Keratinocyte (primary cell): Measurements from ENCODE around the gene PDZRN4. TPM values are rescaled to one million over a fixed set of nuclear protein-coding genes. Genes with fewer than 3 reads are reported as not detected.

Experiments used
- DNase-seq: peaks from one replicate; pipeline ENCODE4 v3.0.0-alpha.2; 2011; ENCODE audit warnings: low read depth, missing footprints, low spot score
- FAIRE-seq: peaks from 2 replicates; lab custom pipeline; 2011; peaks lifted over from hg19 to GRCh38; lab: Jason Lieb, UNC
- H2AFZ ChIP-seq: 2 replicates; pipeline ENCODE4 v1.6.0; 2012; ENCODE audit warnings: low read length, control low read depth, inconsistent platforms; ENCODE audit not compliant: control insufficient read depth
- H3K27ac ChIP-seq: 2 replicates; pipeline ENCODE4 v1.5.1; 2011; ENCODE audit warnings: low read length; ENCODE audit not compliant: control insufficient read depth, insufficient read depth
- H3K27me3 ChIP-seq: 3 replicates; pipeline ENCODE4 v1.6.0; 2011; ENCODE audit warnings: low read length; ENCODE audit not compliant: control insufficient read depth, insufficient read depth; ENCODE audit errors: extremely low read depth
- H3K36me3 ChIP-seq, 2 experiments: 2 replicates in 1 of 2; 3 replicates in 1 of 2; pipeline ENCODE4 v1.5.1; 2011; ENCODE audit warnings: low read length in 2 of 2, mild to moderate bottlenecking in 1 of 2; ENCODE audit not compliant: control insufficient read depth in 2 of 2, insufficient read depth in 2 of 2; ENCODE audit errors: extremely low read depth in 1 of 2
- H3K4me1 ChIP-seq: 3 replicates; pipeline ENCODE4 v1.5.1; 2011; ENCODE audit warnings: low read length; ENCODE audit not compliant: control insufficient read depth, insufficient read depth; ENCODE audit errors: extremely low read depth
- H3K4me2 ChIP-seq: 3 replicates; pipeline ENCODE4 v1.6.0; 2011; ENCODE audit warnings: low read depth, low read length; ENCODE audit not compliant: control insufficient read depth, insufficient read depth; ENCODE audit errors: extremely low read depth
- H3K4me3 ChIP-seq, 3 experiments: fragments of 200-600 bp in 1 of 3; sonication (generic) in 1 of 3; 2 replicates in 2 of 3; 3 replicates in 1 of 3; pipeline ENCODE4 v1.5.1; 2011 to 2016; ENCODE audit warnings: low read length in 3 of 3, mild to moderate bottlenecking in 3 of 3, control low read depth in 2 of 3, inconsistent platforms in 1 of 3, low read depth in 1 of 3, mixed read lengths in 1 of 3, mixed run types in 1 of 3, moderate library complexity in 1 of 3; ENCODE audit not compliant: control insufficient read depth in 2 of 3, insufficient read depth in 2 of 3; ENCODE audit errors: extremely low read depth in 1 of 3
- H3K79me2 ChIP-seq: 2 replicates; pipeline ENCODE4 v1.6.0; 2012; ENCODE audit warnings: low read length; ENCODE audit not compliant: control insufficient read depth, insufficient read depth
- H3K9ac ChIP-seq: 3 replicates; pipeline ENCODE4 v1.6.0; 2011; ENCODE audit warnings: low read length; ENCODE audit not compliant: control insufficient read depth, insufficient read depth; ENCODE audit errors: extremely low read depth
- H3K9me1 ChIP-seq: 3 replicates; pipeline ENCODE4 v1.6.0; 2011; ENCODE audit warnings: low read length; ENCODE audit not compliant: control insufficient read depth, insufficient read depth; ENCODE audit errors: extremely low read depth
- H3K9me3 ChIP-seq: 2 replicates; pipeline ENCODE4 v1.5.1; 2012; ENCODE audit warnings: low read depth, low read length; ENCODE audit not compliant: control insufficient read depth
- H4K20me1 ChIP-seq: 3 replicates; pipeline ENCODE4 v1.6.0; 2011; ENCODE audit warnings: low read length; ENCODE audit not compliant: control insufficient read depth, insufficient read depth; ENCODE audit errors: extremely low read depth
- CTCF ChIP-seq, 3 experiments: IDR thresholded peaks in 1 of 3; conservative IDR thresholded peaks in 1 of 3; optimal IDR thresholded peaks in 1 of 3; 2 replicates in 2 of 3; 3 replicates in 1 of 3; pipeline versions ENCODE3 to v1.5.1; 2011; ENCODE audit warnings: low read length in 3 of 3, mild to moderate bottlenecking in 3 of 3, moderate library complexity in 2 of 3, control low read depth in 1 of 3, inconsistent platforms in 1 of 3; ENCODE audit not compliant: insufficient read depth in 2 of 3; ENCODE audit errors: extremely low read depth in 1 of 3
- EZH2 ChIP-seq: IDR thresholded peaks from one replicate; pipeline ENCODE4 v1.6.1; 2012; ENCODE audit warnings: inconsistent platforms, mild to moderate bottlenecking, low read length, moderate library complexity
- dilution Hi-C: fragments of 300-500 bp; cut with MboI; formaldehyde crosslinking; loops from one replicate; pipeline ENCODE4 v1.7.0; 2020; ENCODE audit warnings: low sequenced_read_pairs; ENCODE audit not compliant: extremely low pct_ligation_motif_present
- polyA plus RNA-seq, 5 experiments: library from polyadenylated mRNA; depleted of rRNA in 3 of 5; stranded (reverse) in 3 of 5; stranded (forward) in 1 of 5; unstranded in 1 of 5; fragments of >200 nt; gene quantifications; 1 replicate in 1 of 5; 2 replicates in 3 of 5; 3 replicates in 1 of 5; pipeline versions ENCODE4 v1.2.1 to v1.2.3, GENCODE V29; 2011 to 2012; ENCODE audit warnings: missing spikeins in 2 of 5, low read depth in 1 of 5, low replicate concordance in 1 of 5

The PDZRN4 gene
- polyA plus RNA-seq, 1 donor (not counting 4 experiments of a cell fraction or from before 2014, with no cell fraction given), result not detected

GRCh38 chr12:41564816-41565215, 376.7 kb downstream of the PDZRN4 start:
- Histone ChIP-seq H3K27me3 (no peaks in the 10 kb centered on the region), H2AFZ (no peak overlapping the region), H3K36me3 (no peaks in the 10 kb centered on the region), H3K79me2 (no peaks in the 10 kb centered on the region), H3K4me3 (no peak overlapping the region), H3K9me1 (no peaks in the 10 kb centered on the region), H3K9ac (no peak overlapping the region), H3K27ac (no peak overlapping the region), H3K9me3 (no peaks in the 10 kb centered on the region), H3K4me2 (no peak overlapping the region), H4K20me1 (no peaks in the 10 kb centered on the region), H3K4me1 (no peaks in the 10 kb centered on the region)
- no peak for FAIRE-seq
- DNase-seq, result no peak
- dilution Hi-C loops, result no loop called here
- TF ChIP-seq CTCF (optimal IDR thresholded peaks at IDR 0.05 in 1 of 3, IDR thresholded peaks at IDR 0.05 in 1 of 3, conservative IDR thresholded peaks at IDR 0.05 in 1 of 3; ENCODE audit: extremely low read depth in 1 of 3, insufficient read depth in 2 of 3, low read length in 3 of 3) (no peak), EZH2 (no peak)

GRCh38 chr12:41566703-41567102, 378.6 kb downstream of the PDZRN4 start:
- dilution Hi-C loops, result no loop called here
- no peak for FAIRE-seq
- no peaks in the 10 kb centered on the region for H3K9me3 ChIP-seq

More at GRCh38 chr12:41566703-41567102, 378.6 kb downstream of the PDZRN4 start:
- H3K79me2 ChIP-seq, result no peaks in the 10 kb centered on the region
- no peaks in the 10 kb centered on the region for H3K4me1 ChIP-seq
- no peak overlapping the region for H3K27ac ChIP-seq
- no peak for TF ChIP-seq EZH2
- no peak for TF ChIP-seq CTCF (optimal IDR thresholded peaks at IDR 0.05 in 1 of 3, IDR thresholded peaks at IDR 0.05 in 1 of 3, conservative IDR thresholded peaks at IDR 0.05 in 1 of 3; ENCODE audit: extremely low read depth in 1 of 3, insufficient read depth in 2 of 3, low read length in 3 of 3)
- no peaks in the 10 kb centered on the region for H4K20me1 ChIP-seq
- H3K9me1 ChIP-seq, result no peaks in the 10 kb centered on the region
- H3K4me2 ChIP-seq, result no peak overlapping the region
- DNase-seq, result no peak
- no peaks in the 10 kb centered on the region for H3K36me3 ChIP-seq
- no peak overlapping the region for H2AFZ ChIP-seq
- H3K9ac ChIP-seq, result no peak overlapping the region
- H3K4me3 ChIP-seq, result no peak overlapping the region
- H3K27me3 ChIP-seq, result no peaks in the 10 kb centered on the region
